LNCaP clone FGC (cell line): ENCODE measurements around the gene PKP4.

Source experiments
- DNase-seq: peaks from one replicate; pipeline ENCODE4 v3.0.0-alpha.2; 2011; ENCODE audit warnings: low read depth
- H3K4me3 ChIP-seq: 2 replicates; pipeline ENCODE4 v1.5.1; 2011; ENCODE audit warnings: mild to moderate bottlenecking, low read depth, low read length, control low read depth
- TF ChIP-seq, protein P1 (sequence below): IDR thresholded peaks from 2 replicates; pipeline ENCODE4 v1.5.1; 2012; ENCODE audit warnings: mild to moderate bottlenecking; ENCODE audit not compliant: control insufficient read depth, insufficient read depth; ENCODE audit errors: extremely low read depth

Gene PKP4

GRCh38 chr2:158686210-158686691, 229.5 kb downstream of the PKP4 start:
- H3K4me3 ChIP-seq: no peak overlapping the region
- DNase-seq: no peak
- TF ChIP-seq, protein P1, sequence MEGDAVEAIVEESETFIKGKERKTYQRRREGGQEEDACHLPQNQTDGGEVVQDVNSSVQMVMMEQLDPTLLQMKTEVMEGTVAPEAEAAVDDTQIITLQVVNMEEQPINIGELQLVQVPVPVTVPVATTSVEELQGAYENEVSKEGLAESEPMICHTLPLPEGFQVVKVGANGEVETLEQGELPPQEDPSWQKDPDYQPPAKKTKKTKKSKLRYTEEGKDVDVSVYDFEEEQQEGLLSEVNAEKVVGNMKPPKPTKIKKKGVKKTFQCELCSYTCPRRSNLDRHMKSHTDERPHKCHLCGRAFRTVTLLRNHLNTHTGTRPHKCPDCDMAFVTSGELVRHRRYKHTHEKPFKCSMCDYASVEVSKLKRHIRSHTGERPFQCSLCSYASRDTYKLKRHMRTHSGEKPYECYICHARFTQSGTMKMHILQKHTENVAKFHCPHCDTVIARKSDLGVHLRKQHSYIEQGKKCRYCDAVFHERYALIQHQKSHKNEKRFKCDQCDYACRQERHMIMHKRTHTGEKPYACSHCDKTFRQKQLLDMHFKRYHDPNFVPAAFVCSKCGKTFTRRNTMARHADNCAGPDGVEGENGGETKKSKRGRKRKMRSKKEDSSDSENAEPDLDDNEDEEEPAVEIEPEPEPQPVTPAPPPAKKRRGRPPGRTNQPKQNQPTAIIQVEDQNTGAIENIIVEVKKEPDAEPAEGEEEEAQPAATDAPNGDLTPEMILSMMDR: no peak

- no peak overlapping the region for H3K4me3 ChIP-seq
- no peak for DNase-seq
- TF ChIP-seq, protein P1: no peak
Measured at GRCh38 chr2:158687315-158687714, 230.6 kb downstream of the PKP4 start.

GRCh38 chr2:158688721-158689120, 232.0 kb downstream of the PKP4 start:
- DNase-seq: no peak
- TF ChIP-seq, protein P1: no peak
- H3K4me3 ChIP-seq: no peak overlapping the region

GRCh38 chr2:158689391-158689790, 232.6 kb downstream of the PKP4 start:
- H3K4me3 ChIP-seq: no peak overlapping the region
- DNase-seq: no peak
- TF ChIP-seq, protein P1: no peak

DNA sequence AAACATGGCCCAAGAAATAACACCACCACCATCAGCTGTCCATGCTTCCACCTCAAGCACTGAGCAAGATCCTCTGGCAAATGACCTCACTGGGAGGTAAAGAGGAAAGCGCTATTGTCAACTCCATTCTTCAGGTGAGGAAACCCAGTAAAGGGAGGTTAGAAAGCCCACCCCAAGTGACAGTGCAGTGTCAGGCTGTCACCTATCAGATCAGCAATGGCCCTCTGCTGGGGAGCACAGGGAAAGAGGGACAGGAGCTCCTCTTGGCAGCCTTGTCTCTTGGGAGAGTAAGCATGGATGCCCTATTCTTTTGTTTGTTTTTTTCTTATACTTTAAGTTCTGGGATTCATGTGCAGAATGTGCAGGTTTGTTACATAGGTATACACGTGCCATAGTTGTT, 234.1 kb downstream of the PKP4 start:
- no peak for DNase-seq
- TF ChIP-seq, protein P1: no peak

GRCh38 chr2:158691619-158692018, 234.9 kb downstream of the PKP4 start:
- no peak overlapping the region for H3K4me3 ChIP-seq
- TF ChIP-seq, protein P1: no peak
- no peak for DNase-seq

More for the DNA sequence above, 234.1 kb downstream of the PKP4 start:
- H3K4me3 ChIP-seq: no peak overlapping the region

GRCh38 chr2:158692372-158693103, 235.8 kb downstream of the PKP4 start:
- TF ChIP-seq, protein P1: no peak
- H3K4me3 ChIP-seq: no peak overlapping the region
- no peak for DNase-seq
